Spleen (tissue), 11 donors: ENCODE measurements around the gene LTF. TPM values are rescaled to one million over a fixed set of nuclear protein-coding genes. Genes with fewer than 3 reads are reported as not detected.
A peak's percentile ranks its signal among the peaks of the same experiment; 100 is the strongest.

Source experiments
- DNase-seq: peaks from one replicate; pipeline ENCODE4 v3.0.0-alpha.2; 2020
- H3K27ac ChIP-seq, 8 donors: fragments of 200-600 bp; sonication (generic) in 7 of 8; 1 replicate in 4 of 8; 2 replicates in 4 of 8; pipeline versions ENCODE4 v1.5.0 to v1.8.0; 2016 to 2021; ENCODE audit warnings: inconsistent platforms in 4 of 8, mild to moderate bottlenecking in 4 of 8, moderate library complexity in 1 of 8
- H3K27me3 ChIP-seq, 7 donors: fragments of 200-600 bp; sonication (generic) in 6 of 7; replicated peaks in 1 of 7; 1 replicate in 4 of 7; 2 replicates in 3 of 7; pipeline versions ENCODE4 v1.5.0 to v1.8.0; 2016 to 2021; ENCODE audit warnings: inconsistent platforms in 3 of 7, mild to moderate bottlenecking in 1 of 7
- H3K36me3 ChIP-seq, 6 donors: fragments of 200-600 bp; sonication (generic) in 5 of 6; 1 replicate in 4 of 6; 2 replicates in 2 of 6; pipeline versions ENCODE4 v1.5.0 to v1.8.0; 2016 to 2021; ENCODE audit warnings: inconsistent platforms in 2 of 6
- H3K4me1 ChIP-seq, 6 donors: fragments of 200-600 bp; sonication (generic) in 5 of 6; 1 replicate in 3 of 6; 2 replicates in 3 of 6; pipeline versions ENCODE4 v1.5.0 to v1.8.0; 2016 to 2021; ENCODE audit warnings: inconsistent platforms in 3 of 6
- H3K4me3 ChIP-seq, 8 donors: fragments of 200-600 bp; sonication (generic) in 7 of 8; 1 replicate in 4 of 8; 2 replicates in 4 of 8; pipeline versions ENCODE4 v1.5.0 to v1.8.0; 2016 to 2021; ENCODE audit warnings: inconsistent platforms in 4 of 8, mild to moderate bottlenecking in 4 of 8, moderate library complexity in 2 of 8
- H3K9me3 ChIP-seq, 8 donors: fragments of 200-600 bp; sonication (generic) in 7 of 8; 1 replicate in 4 of 8; 2 replicates in 4 of 8; pipeline versions ENCODE4 v1.5.0 to v1.8.0; 2016 to 2021; ENCODE audit warnings: inconsistent platforms in 4 of 8
- CTCF ChIP-seq, 11 experiments: fragments of 200-600 bp in 7 of 11; fragments of 450-650 bp in 4 of 11; sonication (generic) in 4 of 11; IDR thresholded peaks in 8 of 11; conservative IDR thresholded peaks in 3 of 11; 1 replicate in 7 of 11; 2 replicates in 4 of 11; pipeline versions ENCODE4 v1.4.0 to v1.8.0; 2016 to 2021; ENCODE audit warnings: antibody characterized with exemption in 11 of 11, inconsistent platforms in 4 of 11, mild to moderate bottlenecking in 1 of 11
- POLR2A ChIP-seq, 3 donors: fragments of 450-650 bp; IDR thresholded peaks; one replicate each; pipeline ENCODE4 v1.5.1; 2017; ENCODE audit warnings: antibody characterized with exemption in 3 of 3, mild to moderate bottlenecking in 1 of 3
- POLR2AphosphoS5 ChIP-seq, 3 donors: sonication (generic); formaldehyde crosslinking; IDR thresholded peaks; one replicate each; pipeline ENCODE4 v1.5.1; 2017; ENCODE audit warnings: antibody characterized with exemption in 3 of 3
- WGBS, 5 donors: extraction: QIAGEN DNeasy Blood & Tissue Kit in 3 of 5; methylation state at CpG; one replicate each; pipeline versions ENCODE4 v1.1.5 to v1.1.7; 2013 to 2018; 5-methylcytosine and 5-hydroxymethylcytosine counted together
- intact Hi-C: fragments of 100-400 bp; cut with DNase I; formaldehyde crosslinking; loops from one replicate; pipeline ENCODE4 v1.15.0; 2023; ENCODE audit warnings: low total_unique reads
- polyA plus RNA-seq, 3 donors: library from polyadenylated mRNA; stranded (reverse); fragments of 200-250 nt; gene quantifications; one replicate each; pipeline ENCODE4 v1.2.1, GENCODE V29; 2013
- total RNA-seq, 7 donors: library from RNA; depleted of rRNA in 3 of 7; stranded (reverse); fragments of >200 nt in 3 of 7; fragmentation: NEBNext Ultra II Directional in 4 of 7; extraction: Animal tissue kit (Norgen Biotek cat#: 25700) in 4 of 7; gene quantifications; one replicate each; pipeline versions ENCODE4 v1.1.0 to v1.2.1, GENCODE V29; 2016 to 2021
- donor health status: healthy with polysubstance abuse.
- donor health status: DM: no; HTN: no; CAD: no; lungs with moderate emphysema.
- donor health status: DM: no; HTN: no; CAD: no.
- donor health status: Bipolar disorder and iron deficiency.
- donor health status: healthy.
- donor health status: DM: no; HTN: no; CAD: no.
- donor health status: DM: yes; HTN: yes; CAD: no.

LTF gene
- total and polyA plus RNA-seq, 10 donors, result 15.2 to 598 (median 56.0) TPM

GRCh38 chr3:46468753-46469600 is 4.3 kb upstream of the LTF start:
- no peak overlapping the region for H3K4me3 ChIP-seq
- H3K36me3 ChIP-seq, result no peaks in the 10 kb centered on the region
- H3K27me3 ChIP-seq, result peaks cover 0 to 15% (median 10%) of the 10 kb centered on the region in 7 donors
- 81 to 91% (median 82%) methylated on average over 5 to 6 of the region's 6 CpGs for WGBS, 5 donors
- no peak for TF ChIP-seq CTCF (IDR thresholded peaks at IDR 0.05 in 8 of 11, conservative IDR thresholded peaks at IDR 0.05 in 3 of 11)
- no peak for TF ChIP-seq POLR2A (IDR thresholded peaks at IDR 0.05)
- no peak for TF ChIP-seq POLR2AphosphoS5 (IDR thresholded peaks at IDR 0.05)
- peak overlapping the region in 2 of 8 donors; percentile 39 to 63 for H3K27ac ChIP-seq
- intact Hi-C loops, result no loop called here
- H3K9me3 ChIP-seq, result peaks cover 0 to 2% (median 0%) of the 10 kb centered on the region in 8 donors
- H3K4me1 ChIP-seq, result peaks cover 4 to 78% (median 29%) of the 10 kb centered on the region in 6 donors
- DNase-seq, result no peak

- H3K4me1 ChIP-seq, result peaks cover 4 to 92% (median 37%) of the 10 kb centered on the region in 6 donors
- H3K36me3 ChIP-seq, result no peaks in the 10 kb centered on the region
- intact Hi-C loops, result no loop called here
- no peak overlapping the region for H3K4me3 ChIP-seq
- no peak for TF ChIP-seq POLR2A (IDR thresholded peaks at IDR 0.05)
- TF ChIP-seq POLR2AphosphoS5 (IDR thresholded peaks at IDR 0.05), result no peak
- no peak for TF ChIP-seq CTCF (IDR thresholded peaks at IDR 0.05 in 8 of 11, conservative IDR thresholded peaks at IDR 0.05 in 3 of 11)
- peaks cover 0 to 29% (median 10%) of the 10 kb centered on the region in 7 donors for H3K27me3 ChIP-seq
- 84 to 99% (median 94%) methylated on average over 4 of the region's 4 CpGs for WGBS, 5 donors
- no peak overlapping the region for H3K27ac ChIP-seq
- no peaks in the 10 kb centered on the region for H3K9me3 ChIP-seq
- no peak for DNase-seq
Observed at GRCh38 chr3:46467562-46467961, 2.9 kb upstream of the LTF start.

- Histone ChIP-seq H3K9me3 (no peaks in the 10 kb centered on the region), H3K27me3 (peaks cover 0 to 33% (median 10%) of the 10 kb centered on the region in 7 donors), H3K4me3 (no peak overlapping the region), H3K27ac (peak overlapping the region in 1 of 8 donors; percentile 41), H3K36me3 (no peaks in the 10 kb centered on the region), H3K4me1 (peaks cover 5 to 96% (median 39%) of the 10 kb centered on the region in 6 donors)
- WGBS, 5 donors, result 44 to 81% (median 55%) methylated on average over 1 of the region's 1 CpG
- TF ChIP-seq POLR2AphosphoS5 (IDR thresholded peaks at IDR 0.05), result no peak
- no peak for TF ChIP-seq CTCF (IDR thresholded peaks at IDR 0.05 in 8 of 11, conservative IDR thresholded peaks at IDR 0.05 in 3 of 11)
- no peak for TF ChIP-seq POLR2A (IDR thresholded peaks at IDR 0.05)
- intact Hi-C loops, result no loop called here
- DNase-seq, result no peak
Observed at GRCh38 chr3:46466871-46467403, 2.2 kb upstream of the LTF start.

GRCh38 chr3:46466273-46466672 is 1.6 kb upstream of the LTF start:
- no peaks in the 10 kb centered on the region for H3K9me3 ChIP-seq
- H3K4me1 ChIP-seq, result peaks cover 7 to 96% (median 33%) of the 10 kb centered on the region in 6 donors
- TF ChIP-seq POLR2A (IDR thresholded peaks at IDR 0.05) (no peak), CTCF (IDR thresholded peaks at IDR 0.05 in 8 of 11, conservative IDR thresholded peaks at IDR 0.05 in 3 of 11) (no peak), POLR2AphosphoS5 (IDR thresholded peaks at IDR 0.05) (no peak)
- H3K27ac ChIP-seq, result peak overlapping the region in 1 of 8 donors; percentile 41
- no peak overlapping the region for H3K4me3 ChIP-seq
- no peaks in the 10 kb centered on the region for H3K36me3 ChIP-seq
- intact Hi-C loops, result no loop called here
- H3K27me3 ChIP-seq, result peaks cover 0 to 33% (median 10%) of the 10 kb centered on the region in 7 donors
- DNase-seq, result no peak
